NCI-H128 (cell line): ENCODE measurements around the gene HIVEP3.

Experiments used
- DNase-seq: peaks from one replicate; lab custom pipeline; 2025; ENCODE audit not compliant: unreplicated experiment; lab: John Stamatoyannopoulos, UW

HIVEP3 gene

DNA sequence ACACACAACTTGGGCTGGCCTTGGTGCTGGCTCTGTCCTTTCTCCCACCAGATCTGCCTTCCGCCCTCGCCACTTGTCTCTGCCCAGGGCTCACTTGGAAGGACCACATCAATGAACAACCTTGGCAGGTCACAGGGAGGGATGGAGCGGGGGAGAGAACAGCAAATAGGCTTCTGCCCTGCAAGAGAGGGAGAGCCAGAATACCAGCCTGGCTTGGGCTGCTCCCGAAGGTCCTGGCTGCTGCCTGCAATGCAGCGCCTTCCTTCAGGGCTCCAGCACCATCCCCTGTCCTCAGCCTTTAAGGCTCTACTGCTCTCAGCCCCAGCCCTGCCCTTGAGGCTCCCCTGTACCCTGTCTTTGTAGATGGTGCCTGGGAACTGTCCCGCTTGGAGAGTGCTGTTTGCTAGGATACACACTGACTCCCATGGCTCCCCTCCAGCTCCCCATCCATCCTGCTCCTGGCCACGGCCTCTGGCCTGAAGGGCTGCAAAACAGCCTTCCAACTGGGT is 43.8 kb downstream of the HIVEP3 start:
- DNase-seq = no peak

DNA sequence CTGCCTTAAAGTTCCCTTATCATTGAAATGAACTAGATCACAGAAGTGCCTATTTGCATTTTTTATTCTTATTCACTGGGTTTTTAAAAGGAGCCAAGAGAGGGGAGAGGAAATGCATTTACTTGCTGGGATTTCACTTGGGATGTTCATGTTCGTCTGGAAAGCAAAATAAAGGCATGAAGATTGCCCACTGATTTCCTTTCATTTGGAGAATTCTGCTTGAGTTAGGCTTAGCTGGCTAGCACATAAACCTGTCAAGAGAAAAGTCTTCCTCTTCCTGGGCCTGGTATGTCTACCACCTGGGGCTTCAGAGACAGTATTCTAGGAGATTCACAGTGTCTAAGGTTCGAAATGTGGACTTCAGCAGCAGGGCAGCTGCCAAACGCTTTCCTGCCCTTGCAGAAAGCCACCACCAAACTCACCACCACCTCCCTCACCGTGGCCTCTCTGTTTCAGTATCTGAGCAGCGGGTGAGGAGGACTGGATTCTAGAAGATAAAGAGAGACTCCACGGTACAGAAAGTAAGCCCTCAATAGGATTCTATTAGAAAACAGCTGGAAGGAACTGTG is 44.5 kb downstream of the HIVEP3 start:
- no peak for DNase-seq

DNA sequence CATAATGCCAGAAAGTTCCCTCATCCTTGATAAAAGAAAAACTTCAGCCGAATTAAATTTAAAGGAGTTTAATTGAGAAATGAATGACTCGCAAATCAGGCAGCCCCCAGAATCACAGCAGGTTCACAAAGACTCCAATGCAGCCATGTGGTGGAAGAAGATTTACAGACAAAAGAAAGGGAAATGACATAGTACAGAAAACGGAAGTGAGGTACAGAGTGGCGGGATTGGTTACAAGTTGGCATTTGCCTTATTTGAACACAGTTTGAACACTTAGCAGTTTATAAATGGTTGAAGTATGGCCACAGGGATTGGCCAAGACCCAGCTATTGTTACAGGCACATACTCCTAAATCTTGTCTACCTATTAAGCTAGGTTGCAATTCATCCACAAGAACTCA is 46.6 kb downstream of the HIVEP3 start:
- no peak for DNase-seq

DNA sequence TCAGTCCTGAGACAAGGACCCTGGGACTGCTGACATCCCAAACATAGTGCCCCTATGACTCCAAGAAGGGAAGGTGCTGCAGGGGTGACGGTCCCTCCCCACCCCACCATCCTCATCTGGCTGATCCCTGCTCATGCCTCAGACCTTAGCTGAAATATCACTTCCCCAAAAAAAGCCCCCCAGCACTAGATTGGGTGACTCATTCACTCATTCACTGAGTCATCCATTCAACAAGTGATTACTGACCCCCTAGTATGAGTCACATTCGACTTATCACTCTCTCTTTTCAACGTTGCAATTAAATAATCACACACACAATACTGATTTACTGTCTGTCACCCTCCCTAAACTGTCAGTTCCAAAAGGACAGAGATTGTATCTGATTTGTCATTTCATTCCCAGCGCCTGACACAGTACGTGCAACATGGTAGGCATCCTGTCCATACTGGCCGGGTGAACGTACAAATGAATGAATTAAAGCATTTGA is 48.6 kb downstream of the HIVEP3 start:
- DNase-seq = no peak

- DNase-seq = no peak
These were observed 50.3 kb downstream of the HIVEP3 start for GRCh38 chr1:41868241-41868998.

DNA sequence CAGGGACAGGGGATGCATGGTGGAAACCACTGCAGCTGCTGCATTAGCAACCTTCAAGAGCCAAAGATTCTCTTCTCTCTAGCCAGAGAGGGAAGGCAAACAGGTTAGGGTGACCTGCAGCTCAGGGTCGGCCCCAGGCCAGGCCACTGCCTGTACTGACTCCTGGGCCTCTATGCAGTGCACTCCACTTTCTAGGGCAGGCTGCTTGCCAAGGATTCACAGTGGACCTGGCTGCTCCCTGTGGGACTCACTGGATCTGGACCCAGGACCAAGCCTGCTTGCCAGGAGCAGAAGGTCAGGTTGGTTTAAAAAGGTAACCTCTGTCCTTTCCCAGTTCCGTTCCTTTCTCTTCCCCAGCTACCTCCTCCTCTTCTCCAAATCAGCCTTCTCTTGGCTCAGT is 52.4 kb downstream of the HIVEP3 start:
- DNase-seq = no peak

- DNase-seq = no peak
These were observed 54.2 kb downstream of the HIVEP3 start for GRCh38 chr1:41864471-41865040.

DNA sequence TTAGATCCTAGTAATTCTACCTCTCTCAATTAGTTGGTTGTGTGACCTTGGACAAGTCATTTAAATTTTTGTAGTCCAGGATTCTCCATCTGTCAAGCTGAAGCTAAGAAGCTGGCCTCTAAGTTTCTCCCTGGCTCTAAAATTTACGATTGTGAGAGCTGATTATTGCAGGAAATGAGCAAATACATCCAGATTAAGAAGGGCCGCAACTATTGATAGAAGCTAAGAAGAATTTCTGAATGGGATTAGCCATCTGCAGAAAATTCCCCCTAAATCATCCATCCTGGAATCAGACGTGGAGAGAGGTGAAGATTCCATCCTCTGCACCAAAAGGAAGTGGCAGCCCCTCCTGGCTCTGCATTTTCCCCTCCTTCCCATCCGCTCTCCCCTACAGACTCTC is 55.0 kb downstream of the HIVEP3 start:
- no peak for DNase-seq

DNA sequence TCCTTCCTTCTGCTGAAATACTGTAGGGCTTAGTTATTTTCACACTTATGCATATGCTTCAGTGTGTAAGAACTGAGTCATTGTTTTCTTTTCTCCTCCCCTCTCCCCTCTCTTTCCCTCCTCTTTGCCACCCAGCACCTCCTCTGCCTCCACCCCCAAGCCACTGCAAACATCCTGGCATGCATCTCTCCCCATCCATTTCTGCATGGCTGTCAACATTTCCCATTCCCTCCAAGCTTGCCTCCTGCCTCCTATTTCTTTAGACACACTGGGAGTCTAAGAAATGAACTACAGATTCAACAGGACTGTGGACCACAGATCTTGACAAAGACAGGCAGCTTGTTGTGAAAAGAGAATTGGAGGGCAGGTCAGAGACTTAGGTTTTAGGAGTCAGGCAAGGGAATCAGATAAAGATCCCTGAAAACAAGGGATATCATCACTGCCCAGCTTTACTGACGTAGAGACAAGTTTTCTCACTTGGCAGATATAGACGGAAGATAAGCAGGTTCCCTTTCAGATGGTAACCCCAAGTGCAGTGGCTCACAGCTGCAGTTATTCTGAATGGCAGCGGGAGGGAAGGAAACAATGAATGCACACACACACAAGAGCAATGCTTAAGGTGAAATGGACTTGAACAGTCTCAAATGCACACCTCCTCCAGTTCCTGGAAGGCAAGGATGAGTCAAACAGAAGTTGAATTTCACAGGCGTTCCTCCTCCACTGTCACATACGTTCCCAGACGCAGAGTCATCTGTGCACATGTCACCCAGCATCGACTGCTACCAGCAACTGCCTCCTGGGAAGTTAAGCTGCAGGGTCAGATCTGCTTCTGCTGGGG is 56.1 kb downstream of the HIVEP3 start:
- DNase-seq = no peak

DNA sequence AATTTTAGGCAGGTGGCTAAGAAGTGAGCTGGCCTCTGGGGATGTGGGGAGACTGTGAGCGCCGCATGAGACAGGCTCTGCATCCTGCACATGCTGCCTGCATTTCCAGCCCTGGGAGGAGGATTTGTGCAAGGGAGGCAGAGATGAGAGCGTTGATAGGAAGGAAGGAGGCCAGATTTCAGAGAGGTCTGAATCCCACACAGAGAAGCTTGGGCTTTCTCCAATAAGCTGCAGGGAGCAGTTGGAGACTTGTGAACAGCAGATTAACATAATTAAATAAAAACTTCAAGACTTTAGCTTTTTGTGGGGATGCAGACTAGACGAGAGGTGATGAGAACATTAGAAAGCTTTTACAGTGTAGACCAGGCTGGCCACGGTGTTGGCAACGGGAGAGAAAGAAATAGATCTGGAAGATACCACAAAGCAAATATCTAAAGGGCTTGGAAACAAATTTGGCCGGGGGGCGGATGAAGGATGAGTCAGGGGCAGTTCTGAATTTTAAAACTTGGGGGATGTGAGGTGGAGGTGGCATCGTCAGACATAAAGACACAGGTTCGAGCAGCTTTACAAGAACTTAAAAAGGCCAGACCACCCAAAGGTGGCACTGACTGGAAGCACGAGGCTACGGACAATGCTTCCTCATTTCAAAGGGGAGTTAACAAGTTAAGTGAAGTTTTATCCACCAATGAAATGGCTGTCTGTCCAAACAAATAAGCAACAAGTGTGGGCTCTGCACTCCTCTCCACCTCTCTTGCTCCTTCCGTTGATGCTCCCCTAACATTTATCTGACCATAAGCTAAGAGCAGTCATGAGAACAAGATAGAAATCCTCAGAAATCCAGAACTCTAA is 57.0 kb downstream of the HIVEP3 start:
- DNase-seq = no peak

DNA sequence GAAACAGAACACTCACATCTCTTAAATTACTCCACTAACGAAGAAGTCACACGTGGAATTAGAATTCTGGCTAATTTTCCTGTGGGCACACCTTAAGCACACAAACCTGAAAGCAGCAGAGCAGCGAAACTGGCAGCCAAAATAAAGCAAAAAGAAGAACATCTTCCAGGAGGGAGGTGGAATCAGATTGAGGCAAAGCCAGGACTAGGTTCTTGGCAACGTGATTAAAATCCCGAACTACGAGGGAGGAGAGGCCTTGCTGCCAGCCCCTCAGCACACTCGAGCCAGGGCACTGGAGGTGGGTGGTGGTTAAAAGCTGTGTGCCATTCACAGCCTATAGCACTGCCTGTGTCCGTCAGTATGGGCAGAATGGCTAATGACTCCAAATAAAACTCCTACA is 58.0 kb downstream of the HIVEP3 start:
- no peak for DNase-seq

GRCh38 chr1:41860214-41860613 is 58.5 kb downstream of the HIVEP3 start:
- no peak for DNase-seq

GRCh38 chr1:41859686-41860085 is 59.0 kb downstream of the HIVEP3 start:
- no peak for DNase-seq

DNA sequence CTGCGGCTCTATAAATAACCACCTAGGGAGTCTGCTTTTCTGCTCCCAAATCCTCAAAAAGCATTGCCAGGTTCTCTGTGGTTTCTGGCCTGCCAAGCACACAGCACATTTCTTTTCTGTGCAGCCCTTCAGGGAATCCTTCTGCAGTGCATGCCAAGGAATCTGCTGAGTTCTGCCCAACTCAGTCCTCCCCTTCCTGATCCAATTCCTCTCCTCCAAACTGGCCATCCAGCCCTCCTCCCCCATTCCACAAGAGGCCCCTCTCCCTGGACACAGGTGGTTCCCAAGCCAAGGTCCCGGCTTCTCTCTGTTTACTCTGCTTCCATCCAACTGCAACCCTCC is 61.8 kb downstream of the HIVEP3 start:
- no peak for DNase-seq

DNA sequence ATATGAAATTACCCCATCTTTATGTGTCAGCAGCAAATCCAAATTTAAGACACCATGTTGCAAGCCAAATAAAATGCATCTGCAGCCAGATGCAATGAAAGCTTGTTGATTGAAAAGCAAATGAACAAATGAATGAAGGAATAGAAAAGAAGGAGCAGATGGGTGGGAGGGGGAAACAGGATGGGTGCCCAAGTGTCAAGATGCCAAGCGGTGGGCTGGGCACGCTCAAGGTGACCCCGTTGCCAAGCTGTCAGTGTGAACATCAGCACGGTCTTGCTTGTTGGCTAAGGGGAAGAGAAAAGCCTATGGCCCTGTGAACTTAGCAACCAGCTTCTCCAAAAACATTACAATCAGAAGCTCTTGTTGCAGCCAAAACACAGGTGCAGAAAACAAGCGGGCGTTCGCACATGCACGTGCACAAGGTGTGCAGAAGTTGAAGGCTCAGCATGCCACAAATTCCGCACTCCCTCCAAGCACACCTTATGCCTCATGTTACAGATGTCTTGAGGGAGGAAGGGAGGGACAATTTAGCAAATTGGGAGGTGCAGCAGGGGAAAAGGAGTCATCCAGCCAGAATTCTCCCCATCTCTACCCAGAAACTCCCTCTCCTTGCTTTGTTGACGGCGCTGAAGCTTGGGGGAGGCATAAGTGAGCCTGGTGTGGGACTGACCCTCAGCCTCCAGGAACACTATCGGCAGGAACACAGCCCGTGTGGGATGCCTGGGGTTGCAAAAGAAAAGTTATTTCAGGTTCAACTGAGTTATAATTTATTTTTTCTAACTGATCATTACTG is 62.4 kb downstream of the HIVEP3 start:
- DNase-seq = no peak

DNA sequence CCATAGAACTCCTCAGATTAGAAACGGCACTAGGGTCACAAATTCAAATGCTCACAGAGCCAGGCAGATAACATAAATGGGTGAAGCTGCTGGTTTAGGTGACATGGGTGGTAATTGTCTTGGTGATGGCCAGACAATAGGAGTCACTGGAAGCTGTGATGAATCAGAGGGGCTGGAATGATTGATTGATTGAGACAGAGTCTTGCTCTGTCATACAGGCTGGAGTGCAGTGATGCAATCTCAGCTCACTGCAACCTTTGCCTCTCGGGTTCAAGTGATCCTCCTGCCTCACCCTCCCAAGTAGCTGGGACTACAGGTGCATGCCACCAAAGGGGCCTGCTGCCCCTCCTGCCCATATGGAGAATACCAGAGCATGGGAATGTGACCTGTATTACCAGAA is 63.0 kb downstream of the HIVEP3 start:
- no peak for DNase-seq

DNA sequence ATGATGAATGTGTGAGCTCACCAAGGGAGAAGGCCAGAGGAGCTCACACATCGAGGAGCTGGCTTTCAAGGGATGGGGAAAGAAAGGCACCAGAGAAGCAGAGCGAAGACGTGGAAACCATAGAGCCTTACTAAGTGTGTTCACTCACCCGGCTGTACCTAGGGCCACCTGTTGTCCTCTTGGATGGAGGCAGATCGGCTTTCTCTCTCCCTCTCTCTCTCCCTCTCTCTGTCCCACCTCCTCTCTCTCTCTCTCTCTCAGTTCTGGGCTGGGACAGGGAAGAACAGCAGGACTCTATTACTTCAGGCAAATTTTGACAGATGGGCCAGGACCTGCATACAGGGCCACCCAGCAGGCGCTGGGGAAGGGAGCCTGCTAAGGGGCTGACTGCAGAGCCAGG is 64.8 kb downstream of the HIVEP3 start:
- DNase-seq = no peak

GRCh38 chr1:41852091-41852490 is 66.6 kb downstream of the HIVEP3 start:
- DNase-seq = no peak

- DNase-seq = no peak
These were observed 67.1 kb downstream of the HIVEP3 start for GRCh38 chr1:41851589-41851988.

DNA sequence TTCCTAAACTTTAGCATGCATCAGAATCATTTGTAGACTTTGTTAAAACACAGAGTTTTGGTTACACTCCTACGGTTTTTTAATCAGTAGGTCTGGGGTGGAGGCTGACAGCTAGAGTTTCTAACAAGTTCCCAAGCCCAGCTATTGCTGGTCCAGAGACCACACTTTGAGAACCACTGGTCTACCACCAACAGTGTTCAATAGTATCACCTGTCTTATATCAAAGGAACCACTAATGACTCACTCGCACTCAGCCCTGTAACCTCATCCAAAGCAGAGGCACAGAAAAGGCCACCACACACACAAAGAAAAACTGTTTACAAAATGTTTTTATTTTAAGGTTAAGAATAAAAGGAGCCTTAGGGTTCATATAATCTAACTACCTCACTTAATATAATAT is 68.7 kb downstream of the HIVEP3 start:
- DNase-seq = no peak
